Fibroblast of skin of left biceps (primary cell): ENCODE results near the gene VCPKMT.

ENCODE experiments used
- DNase-seq, 2 experiments: peaks; one replicate each; pipeline ENCODE4 v3.0.0-alpha.2; 2013; ENCODE audit warnings: low read depth in 2 of 2

VCPKMT gene

DNA sequence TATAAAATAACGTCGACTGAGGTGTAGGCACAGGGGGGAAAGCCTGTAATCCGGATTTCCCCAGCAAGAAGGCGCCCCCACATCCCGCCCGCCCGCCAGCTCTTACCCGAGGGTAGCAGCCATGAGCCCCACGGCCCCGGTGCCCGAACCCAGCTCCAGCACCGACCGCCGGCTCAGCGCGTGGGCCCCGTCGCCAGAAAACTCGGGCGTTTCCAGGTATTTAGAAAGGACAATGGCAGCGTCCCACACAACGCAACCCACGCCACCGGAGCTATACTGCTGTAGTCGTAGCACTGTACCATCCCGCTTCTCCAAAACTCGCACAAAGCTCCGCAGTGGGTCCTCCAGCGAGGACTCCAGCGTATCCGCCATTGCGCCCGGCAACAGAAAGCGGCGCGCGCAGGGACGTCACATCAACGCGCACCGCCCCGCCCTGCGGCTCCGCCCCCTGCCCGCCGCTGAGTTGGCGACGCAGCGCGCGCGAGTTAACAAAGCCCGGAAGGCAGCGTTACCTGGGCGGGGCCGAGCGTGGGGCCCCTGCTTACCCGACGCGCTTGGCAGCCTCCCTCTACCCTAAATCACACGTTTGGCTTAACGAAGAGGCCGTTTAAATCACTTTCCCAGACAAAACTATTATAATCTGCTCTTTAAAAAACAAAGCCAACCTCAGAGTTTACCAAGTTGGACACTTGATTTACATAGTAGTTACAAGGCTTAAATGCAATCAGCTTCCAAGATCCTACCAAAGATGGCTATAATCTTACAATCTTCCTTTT is at the start of gene VCPKMT:
Gene VCPKMT, minus strand, starts transcription at position 392 of the 776 bp plus-strand sequence. Its CDS starts 20 bp downstream, at position 372.
- peak; percentile 76 to 77 for DNase-seq

DNA sequence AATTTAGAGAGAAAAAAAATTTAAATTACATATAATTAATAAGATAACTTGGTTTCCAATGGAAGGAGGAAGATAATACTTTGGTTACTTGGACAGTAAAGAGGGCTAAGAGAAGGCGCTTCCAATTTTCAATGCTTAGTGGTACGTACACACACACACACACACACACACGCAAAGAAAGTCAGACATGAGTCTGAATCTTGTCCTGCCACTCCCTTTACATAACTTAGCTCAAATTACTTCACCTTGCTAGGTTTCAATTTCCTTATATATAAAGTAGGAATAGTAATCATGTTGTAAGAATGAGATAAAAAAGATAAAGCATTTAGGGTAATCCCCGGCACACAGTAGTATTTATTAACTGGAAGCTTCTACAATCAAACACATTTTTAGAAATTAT is 39.7 kb upstream of the VCPKMT start:
- no peak for DNase-seq

DNA sequence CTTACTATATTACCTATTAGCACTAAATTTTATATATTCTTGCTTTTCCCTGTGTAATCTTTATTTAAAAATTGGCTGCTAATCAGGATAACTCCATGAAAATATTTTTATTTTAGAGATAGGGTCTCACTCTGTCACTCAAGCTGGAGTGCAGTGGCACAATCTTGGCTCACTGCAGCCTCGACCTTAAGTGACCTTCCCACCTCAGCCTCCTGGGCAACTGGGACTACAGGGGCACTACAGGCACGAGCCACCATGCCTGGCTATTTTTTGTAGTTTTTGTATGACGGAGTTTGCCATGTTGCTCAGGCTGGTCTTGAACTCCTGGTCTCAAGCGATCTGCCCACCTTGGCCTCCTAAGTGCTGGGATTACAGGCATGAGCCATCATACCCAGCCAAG is 32.4 kb upstream of the VCPKMT start:
- no peak for DNase-seq

DNA sequence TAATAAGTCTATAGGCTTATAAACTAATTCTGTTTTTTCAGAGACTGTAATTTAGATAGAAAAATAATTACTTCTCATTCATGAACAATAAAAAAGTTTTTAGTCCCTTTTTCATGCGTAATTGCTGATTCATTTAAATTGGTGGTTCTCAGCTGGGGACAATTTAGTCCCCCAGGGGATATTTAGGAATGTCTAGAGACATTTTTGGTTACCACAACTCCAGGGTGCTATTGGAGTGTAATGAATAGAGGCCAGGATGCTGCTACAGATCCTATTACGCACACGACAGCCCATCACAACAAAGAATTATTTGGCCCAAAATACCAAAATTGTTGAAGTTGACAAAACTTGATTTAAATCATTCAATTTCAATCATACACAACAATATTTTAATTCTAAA is 22.8 kb upstream of the VCPKMT start:
- DNase-seq, result peak in 1 of 2 experiments; percentile 2

DNA sequence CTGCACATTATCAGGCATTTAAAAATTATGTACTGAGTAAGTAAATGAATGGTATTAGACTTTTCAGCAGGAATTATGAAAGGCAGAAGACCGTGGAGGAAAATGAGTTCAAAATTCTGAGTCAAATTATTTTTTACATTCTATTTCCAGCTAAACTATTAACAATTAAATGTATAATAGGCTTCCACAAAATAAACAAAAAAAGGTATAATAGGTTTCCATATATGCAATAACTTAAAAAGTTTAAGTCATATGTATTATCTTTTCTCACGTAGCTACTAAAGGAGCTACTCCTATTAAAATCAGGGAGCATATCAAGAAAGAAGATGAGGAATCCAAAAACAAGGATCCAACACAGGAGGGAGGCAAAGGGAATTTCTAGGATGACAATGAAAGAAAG is 11.4 kb upstream of the VCPKMT start:
- DNase-seq, result no peak

DNA sequence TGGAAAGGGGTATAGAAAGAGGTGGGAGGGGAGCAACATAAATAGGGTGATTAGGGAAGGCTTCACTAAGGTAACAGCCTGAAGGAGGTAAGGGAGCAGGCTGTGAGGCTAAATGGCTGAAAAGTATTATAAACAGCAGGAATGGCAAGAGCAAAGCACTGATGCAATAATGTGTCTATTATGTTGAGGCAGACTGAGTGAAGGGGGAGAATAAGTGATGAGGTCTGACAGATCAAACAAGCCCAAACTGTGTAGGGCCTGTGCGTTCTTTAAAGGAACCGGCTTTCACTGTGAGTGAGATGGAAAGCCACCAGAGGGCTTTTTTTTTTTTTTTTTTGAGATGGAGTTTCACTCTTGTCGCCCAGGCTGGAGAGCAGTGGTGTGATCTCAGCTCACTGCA is 6.7 kb upstream of the VCPKMT start:
- no peak for DNase-seq

DNA sequence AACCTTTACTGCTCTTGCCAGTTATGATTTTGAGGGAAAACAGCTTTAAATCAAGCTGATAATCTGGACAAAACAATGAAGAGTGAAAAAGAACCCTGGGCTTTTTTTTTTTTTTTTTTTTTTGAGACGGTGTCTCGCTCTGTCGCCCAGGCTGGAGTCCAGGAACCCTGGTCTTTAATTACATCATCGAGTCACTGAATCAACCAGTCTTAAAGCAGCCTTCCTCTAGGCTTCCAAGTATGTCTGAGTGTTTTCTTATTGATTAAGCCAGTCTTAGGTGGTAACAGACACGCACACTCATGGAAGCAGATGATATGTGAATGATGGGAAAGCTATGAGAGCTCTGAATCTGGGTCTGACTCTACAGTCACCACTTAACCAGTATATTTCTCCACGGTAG is 5.9 kb upstream of the VCPKMT start:
- DNase-seq, result no peak

DNA sequence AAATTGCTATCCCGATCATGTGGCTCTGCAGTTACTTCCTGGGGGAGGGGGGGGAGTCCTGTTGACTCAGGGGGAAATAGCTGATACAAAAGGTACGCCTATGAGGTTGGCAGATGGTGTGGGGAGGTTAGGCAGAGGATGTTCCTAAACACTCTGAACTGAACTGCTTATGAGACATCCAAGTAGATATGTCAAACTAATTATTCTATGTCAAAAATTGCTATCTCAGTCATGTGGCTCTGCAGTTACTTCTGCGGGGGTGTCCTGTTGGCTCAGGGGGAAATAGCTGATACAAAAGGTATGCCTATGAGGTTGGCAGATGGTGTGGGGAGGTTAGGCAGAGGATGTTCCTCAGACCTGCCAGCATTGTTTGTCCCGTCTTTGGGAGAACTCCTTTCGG is 5.1 kb upstream of the VCPKMT start:
- DNase-seq, result no peak

DNA sequence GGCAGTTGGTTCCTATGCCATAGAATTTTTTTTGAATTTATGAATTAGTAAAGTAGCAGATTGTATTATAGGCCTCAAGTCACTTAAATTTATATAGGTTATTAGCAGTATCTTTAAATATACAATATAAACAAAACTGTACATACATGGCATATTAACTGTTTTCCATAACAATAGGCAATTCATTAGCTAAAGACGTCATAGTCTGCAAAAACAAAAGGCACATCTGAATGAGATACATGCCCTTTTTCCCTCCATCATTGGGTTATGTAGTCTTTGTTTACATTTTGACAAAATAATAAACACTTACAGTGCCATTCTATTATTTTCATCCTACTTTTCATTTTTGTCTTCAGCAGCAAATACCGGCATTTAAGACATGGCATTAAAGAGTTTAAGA is 1.1 kb upstream of the VCPKMT start:
- DNase-seq, result no peak

DNA sequence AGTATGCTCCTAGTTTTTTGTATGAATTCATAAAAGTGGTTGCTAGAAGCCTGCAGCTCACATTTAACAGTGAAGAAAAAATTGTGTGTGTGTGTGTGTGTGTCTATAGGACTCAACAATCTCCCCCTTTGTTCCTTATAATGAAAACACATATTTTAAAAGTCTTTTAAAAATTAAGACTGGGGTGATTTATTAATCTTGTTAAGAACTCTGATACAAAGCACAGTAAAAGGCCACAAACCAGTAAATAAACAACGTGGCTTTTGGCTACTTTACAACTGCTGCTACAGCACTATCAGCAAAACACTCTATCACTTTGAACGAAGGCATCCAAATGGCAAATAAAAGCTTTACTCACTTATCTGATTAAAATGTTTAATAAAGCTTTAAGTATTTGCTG is 594 bp upstream of the VCPKMT start:
- no peak for DNase-seq

DNA sequence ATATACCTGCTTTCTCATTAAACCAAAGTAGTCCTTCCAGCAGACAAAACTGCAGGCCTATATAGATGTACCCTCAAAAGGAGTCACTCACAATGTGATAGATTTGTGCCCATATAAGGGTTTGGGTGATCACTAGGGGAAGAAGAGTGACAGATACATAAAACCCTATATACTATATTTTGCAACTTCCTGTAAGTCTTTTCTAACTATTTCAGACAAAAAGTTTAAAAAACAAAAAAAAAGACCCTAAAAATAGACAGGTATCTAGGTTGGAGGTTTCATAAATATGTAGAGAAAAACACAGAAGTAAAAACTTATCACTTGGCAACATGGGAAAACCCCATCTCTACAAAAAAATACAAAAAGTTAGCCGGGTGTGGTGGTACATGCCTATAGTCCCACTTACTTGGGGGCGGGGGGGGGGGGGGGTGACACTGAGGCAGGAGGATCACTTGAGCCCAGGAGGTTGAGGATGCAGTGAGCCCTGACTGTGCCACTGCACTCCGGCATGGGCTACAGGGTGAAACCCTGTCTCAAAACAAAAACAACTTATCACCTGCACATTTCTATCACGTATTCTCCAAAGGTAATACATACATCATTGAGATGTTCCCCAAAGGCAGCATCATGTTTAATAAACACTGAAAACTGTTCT is 2.9 kb downstream of the VCPKMT start:
- no peak for DNase-seq

DNA sequence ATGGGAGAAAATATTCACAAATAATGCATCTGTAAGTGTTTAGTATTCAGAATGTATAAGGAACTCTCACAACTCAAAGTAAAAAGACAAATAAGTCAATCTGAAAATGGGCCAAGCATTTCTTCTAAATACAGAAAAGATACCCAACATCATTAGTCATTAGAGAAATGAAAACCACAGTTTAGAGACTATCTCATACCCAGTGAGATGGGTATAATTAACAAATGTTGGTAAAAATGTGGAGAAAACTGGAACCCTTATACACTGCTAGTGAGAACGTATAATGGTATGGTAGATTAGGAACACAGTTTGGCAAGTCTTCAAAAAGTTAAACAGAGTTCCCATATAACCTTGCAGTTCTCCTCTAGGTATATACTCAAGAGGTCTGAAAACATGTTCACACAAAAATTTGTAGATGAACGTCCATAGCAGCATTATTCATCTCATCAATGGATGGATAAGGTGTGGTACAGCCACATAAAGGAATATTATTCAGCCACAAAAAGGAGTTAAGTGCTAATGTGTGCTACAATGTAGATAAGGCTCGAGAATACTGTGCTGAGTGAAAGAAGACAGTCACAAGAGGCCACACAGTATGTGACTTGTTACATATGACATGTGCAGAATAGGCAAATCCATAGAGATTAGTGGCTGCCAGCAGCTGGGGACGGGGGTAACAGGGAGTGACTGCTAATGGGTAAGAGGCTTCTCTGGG is 5.9 kb downstream of the VCPKMT start:
- no peak for DNase-seq

DNA sequence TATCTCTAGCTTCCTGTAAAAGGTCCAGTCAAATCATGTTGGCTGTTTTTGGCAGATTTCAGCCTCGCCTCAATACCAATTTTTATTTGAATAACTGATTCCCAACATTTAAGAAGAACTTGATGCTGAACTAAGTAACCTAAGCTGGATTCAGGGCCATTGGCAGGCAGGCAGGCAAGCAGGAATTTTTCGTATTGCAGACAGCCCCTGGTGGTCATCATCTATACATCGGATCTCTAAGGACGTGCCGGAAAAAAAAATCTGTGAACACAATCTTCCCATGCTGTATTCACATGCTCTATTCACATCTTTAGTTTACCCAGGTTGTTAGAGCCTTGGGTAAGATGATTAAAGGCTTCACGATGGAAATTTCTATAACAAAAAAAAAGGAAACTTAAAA is 7.0 kb downstream of the VCPKMT start:
- no peak for DNase-seq

DNA sequence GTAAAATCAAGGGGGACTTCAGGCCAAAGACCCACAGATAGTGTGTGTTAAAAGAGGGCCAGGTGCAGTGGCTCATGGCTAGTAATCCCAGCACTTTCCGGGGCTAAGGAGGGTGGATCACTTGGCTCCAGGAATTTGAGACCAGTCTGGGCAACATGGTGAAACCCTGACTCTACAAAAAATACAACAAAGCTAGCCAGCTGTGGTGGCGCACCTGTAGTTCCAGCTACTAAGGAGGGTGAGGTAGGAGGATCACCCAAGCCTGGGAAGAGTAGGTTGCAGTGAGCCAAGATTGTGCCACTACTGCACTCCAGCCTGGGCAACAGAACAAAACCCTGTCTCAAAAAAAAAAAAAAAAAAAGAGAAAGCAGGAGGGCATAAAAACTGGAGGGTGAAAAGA is 8.5 kb downstream of the VCPKMT start:
- no peak for DNase-seq

DNA sequence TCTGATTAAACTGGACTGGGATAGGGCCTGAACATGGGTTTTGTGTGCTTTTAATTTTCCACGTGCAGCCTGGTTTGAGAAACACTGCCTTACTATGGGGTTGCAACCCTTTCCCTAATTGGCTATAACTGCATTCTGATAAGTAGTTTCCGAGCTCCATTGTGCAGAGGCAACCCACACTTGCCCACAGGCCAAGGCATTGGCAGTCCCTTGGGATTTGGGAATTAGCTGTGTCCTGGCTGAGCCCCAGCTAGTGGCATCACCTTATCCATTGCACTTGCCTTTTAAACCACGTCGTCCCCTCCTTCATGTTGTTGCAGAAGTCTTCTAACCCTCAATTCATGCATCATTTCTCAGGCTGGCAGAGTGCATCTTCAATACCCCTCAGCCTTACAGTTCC is 10.2 kb downstream of the VCPKMT start:
- no peak for DNase-seq

DNA sequence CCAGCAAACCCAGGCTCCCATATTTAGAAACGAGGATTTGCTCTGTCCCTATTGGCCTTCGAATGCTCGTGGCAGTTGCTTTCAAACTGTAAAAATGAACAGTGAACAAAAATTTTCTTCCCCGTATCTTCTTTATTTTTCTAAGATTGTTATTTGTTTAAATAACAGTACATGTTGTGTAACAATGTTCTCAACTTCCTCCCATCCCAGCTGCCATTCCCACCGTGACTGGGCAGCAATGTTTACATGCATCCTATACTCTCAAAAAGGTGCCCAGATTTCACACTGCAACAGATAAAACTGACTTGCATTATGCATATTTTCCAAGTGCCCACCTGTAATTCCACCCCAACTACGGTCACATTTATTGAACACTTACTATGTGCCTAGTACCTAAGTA is 12.8 kb downstream of the VCPKMT start:
- DNase-seq, result no peak

DNA sequence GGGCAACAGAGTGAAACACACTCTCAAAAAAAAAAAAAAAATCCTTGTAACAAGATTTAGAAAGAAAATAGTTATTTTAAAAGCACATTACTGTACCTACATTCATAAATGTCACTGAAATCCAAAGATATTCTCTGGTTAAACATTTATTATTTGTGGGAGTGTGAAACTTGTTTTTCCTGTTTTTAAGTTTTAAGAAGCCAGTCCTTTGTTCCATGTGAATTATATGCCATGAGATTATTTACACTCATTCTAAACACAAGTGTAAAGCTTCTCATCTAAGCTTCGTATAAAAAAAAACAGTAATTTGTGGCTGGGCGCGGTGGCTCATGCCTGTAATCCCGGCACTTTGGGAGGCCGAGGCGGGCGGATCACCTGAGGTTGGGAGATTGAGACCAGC is 15.0 kb downstream of the VCPKMT start:
- no peak for DNase-seq

DNA sequence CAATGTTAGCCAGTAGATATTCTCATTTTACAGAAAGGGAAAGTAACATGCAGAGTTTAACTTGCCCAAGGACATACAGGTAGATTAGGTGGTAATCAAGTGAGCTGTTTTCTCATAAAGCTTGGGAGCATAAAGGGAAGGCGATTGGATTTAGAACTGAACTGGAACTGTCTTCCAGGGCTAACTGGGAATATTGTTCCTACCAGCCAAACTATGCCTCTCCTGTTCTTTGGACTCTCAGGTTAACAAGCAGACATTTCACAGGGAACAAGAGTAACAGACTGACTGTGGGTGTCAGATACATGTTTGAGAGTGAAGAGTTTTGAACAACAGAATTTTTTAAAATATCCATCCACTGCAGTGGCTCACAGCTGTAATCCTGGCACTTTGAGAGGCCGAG is 15.6 kb downstream of the VCPKMT start:
- DNase-seq, result no peak

DNA sequence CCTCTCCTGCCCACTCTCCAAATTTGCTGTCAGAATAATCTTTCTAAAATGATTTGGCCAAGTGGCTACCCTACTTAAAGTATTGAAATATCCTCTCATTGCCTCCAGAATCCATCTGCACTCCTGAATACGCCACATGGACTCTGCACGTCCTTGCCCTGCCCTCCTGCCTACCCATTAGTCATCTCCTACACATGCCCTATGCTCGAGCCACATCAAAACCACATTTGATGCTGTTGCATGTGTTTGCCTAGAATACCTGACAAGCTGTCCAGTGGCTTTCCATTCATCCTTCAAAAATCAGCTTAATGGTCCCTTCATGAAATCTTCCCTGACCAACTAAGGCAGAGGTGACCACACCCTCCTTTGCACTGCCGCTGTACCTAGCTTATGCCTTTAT is 17.0 kb downstream of the VCPKMT start:
- DNase-seq, result no peak

DNA sequence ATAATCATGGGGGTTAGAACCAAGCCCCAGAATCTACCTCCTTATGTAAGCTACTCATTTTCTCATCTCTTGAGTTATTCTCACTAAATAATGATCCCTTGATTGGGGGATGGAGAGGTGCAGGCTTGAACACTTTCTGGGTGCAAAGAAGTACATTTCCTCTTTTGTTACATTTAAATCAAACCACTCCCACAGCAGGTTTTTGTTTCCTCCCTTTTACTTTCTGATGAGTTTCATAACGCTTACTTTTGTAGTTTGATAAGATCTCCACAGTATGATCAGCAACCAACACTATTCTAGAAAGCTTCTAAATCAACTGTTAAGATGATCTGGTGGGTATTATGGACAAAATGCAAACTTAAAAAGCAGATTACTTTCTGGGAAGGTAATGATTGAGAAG is 20.5 kb downstream of the VCPKMT start:
- DNase-seq, result no peak

DNA sequence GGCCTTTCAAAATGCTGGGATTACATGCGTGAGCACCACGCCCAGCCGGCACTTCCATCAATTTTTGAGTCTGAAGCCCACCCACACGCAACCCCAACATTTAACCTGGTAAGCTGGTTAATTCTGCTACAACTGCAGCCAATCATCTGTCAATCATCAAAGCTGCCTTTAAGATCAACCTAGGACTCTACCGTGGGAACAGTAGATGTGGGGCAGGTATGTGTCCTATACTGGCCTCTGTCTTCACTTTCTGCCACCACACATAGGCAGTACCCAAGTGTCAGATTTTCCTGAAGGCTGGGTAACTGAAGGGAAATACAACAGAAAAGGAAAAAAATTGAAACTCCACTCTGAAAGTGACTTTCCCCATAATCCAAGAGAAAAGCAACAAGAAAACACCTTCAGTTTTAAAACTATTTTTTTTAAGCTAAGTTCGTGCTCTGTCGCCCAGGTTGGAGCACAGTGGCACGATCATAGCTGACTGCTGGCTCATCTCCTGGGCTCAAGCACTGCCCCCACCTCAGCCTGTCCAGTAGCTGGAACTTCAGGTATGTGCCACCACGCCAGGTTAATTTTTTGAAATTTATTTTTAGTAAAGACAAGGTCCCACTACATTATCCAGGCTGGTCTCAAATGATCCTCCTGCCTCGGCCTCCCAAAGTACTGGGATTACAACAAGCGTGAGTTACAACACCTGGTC is 22.2 kb downstream of the VCPKMT start:
- DNase-seq, result no peak

DNA sequence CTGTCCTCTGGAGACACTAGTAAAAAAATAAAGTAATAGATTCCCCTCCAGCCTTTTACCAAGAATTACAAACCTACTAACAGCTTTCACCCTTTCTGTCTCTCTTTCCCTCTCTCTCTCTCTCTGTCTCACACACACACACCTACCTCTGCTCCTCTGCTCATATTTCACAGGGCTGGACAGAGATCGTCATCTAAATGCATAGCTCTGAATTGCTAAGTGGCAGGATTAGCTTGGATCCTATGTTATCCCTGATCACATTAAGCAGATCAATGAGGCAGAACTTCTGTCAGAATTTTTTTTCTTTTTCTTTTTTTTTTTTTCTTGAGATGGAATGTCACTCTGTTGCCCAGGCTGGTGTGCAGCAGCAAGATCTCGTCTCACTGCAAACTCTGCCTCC is 22.9 kb downstream of the VCPKMT start:
- no peak for DNase-seq
